HuH-7.5 (cell line): ENCODE results near the gene CALML6.

Experiments
- DNase-seq: peaks from one replicate; pipeline ENCODE4 v3.0.0; 2011; ENCODE audit warnings: low spot score

The CALML6 gene

DNA sequence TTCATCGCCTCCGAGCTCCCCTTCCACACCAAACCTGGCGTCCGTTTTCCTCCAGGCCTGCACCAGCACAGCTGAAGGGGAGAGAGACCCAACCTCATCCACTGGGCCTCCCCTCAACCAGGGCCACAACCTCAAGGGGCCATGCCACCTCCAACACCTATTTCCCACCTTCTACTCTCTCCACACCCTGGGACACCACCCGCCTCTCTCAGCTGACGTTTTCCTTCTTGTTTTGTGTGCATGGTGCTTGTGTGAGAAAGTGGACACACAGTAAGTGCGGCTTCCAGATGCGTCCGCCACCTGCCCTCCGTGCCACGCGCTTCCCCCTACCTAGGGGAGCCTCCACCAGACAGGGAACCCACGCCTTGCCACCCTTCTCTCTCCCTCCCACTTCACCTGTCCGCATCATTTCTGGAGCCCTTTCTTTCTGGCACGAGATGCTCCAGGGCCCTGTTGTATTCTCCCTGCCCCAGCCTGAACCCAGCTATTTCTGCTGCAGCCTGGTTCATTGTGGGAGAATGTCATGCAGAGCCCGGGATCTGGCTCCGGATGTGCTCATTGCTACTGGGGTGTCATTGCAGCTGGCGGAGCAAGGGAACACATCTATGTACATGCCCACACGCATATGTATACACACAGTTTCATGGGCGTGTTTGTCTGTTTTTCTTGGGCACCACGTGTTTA lies 22.8 kb upstream of the CALML6 start:
- DNase-seq: no peak

- no peak for DNase-seq
Measured at GRCh38 chr1:1892763-1893120, 22.3 kb upstream of the CALML6 start.

DNA sequence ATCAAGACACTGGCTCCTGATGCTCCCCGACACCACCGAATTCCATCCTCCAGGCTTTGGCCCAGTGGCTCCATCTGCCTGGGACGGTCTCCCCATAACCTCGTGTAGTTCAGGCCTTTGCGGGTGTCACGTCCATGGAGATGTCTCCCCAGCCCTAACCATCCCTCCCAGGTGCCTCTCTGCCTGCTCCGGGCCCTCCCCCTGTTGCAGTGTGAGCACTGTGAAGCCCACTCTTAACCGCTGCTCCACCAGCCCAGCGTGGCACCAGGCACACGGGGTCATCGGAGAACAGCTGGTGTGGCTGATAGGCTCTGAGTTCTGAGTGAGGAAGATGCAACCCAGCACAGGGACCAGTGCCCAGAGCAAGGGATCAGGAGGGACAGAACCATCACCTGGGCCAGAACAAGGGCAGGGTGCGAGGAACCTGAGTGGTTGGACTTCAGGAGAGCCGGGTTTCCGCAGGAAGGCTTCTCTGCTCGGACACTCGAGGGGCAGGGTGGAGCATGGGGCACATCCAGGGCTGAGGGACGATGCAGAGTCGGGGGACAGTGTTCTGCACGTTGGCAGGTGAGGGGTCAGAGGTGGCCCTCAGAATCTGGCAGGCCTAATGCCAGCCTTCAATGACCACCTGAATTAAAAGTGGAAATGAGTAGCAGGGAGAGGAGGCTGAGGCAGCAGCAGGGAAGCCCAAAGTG lies 21.6 kb upstream of the CALML6 start:
- DNase-seq: no peak

GRCh38 chr1:1893997-1894353 lies 21.1 kb upstream of the CALML6 start:
- DNase-seq: no peak

- DNase-seq: peak; percentile 42
Measured at GRCh38 chr1:1894354-1895059, 20.6 kb upstream of the CALML6 start.

- no peak for DNase-seq
Measured at GRCh38 chr1:1895060-1895418, 20.0 kb upstream of the CALML6 start.

DNA sequence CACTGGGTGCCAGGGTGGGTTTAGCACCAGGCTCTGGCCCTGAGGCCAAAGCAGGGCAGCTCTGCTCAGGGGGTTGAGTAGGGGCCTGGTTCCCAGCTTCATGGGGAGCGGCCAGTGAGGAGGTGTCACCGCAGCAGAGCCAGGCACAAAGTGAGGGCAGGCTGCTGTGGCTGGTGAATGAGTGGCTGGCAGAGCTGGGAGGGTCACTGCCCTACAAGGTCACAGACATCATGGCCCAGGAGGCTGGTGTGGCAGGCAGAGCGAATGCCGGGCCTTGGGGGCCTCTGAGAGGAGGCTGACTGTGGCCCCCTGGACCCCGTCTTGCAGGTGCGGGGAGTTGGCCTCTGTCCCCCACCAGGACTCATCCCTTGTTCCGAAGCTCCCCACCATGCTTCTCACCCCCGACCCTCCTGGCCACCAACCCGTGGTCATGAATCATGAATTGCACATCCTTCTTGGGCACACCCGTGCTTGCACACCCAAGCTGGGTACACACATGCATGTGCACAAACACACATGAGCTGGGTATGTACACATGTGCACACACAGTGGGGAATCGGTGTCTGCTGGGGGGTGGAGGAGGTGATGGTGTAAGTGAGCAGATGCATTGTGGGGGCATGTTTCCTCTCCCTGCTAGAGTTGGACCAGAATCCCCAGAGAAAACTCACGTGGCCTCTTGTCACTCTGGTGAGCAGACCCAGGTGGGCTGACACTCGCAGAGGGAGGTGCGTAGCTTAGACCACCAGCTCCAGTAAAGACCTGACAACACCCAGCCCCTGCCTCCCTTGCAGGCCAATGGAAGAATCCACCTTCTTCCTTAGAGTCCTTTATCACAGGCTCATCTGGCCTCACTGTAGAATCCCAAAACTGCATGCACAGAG lies 19.4 kb upstream of the CALML6 start:
- DNase-seq: no peak

- DNase-seq: no peak
Measured at GRCh38 chr1:1898246-1898933, 16.7 kb upstream of the CALML6 start.

GRCh38 chr1:1899266-1899966 lies 15.6 kb upstream of the CALML6 start:
- DNase-seq: peak; percentile 48

DNA sequence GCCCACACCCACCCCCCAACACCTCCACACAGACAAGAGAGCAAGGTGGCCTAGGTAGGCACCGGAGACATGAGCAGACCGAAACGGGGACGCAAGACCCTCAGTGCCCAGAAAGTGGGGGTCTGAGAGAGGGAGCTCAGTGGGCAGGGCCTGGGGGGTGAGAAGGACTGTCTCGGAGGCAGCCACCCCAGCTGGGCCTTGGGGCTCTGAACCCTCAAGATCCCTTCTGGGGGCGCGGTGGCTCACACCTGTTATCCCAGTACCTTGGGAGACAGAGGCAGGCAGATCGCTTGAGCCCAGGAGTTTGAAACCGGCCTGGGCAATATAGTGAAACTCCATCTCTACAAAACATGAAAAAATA lies 15.1 kb upstream of the CALML6 start:
- no peak for DNase-seq

DNA sequence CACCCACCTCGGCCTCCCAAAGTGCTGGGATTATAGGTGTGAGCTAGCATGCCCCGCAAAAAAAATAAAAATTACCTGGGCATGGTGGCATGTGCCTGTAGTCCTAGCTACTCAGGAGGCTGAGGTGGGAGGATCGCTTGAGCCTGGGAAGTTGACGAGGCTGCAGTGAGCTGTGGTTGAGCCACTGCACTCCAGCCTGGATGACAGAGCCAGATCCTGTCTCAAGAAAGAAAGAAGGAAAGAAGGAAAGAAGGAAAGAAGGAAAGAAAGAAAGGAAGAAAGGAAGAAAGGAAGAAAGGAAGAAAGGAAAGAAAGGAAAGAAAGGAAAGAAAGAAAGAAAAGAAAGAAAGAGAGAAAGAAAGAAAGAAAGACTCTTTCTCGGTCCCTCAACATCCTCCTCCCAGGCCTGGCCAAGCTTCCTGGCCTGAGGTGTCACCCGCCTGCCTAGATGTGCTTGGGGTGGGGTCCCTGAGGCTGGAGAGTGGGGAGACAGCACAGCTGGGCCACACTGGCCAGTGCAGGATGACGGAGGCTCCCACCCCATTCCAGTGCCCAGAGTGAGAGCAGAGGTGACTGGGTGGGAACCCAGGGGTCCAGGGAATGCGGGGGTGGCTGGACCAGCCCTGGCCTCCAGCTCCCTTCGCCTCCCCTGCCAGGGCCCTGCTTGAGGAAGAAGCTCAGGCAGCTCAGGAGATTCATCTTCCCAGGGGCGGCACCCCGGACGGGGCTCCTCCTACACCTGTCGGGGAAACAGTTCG lies 14.0 kb upstream of the CALML6 start:
- no peak for DNase-seq

- DNase-seq: no peak
Measured at GRCh38 chr1:1901641-1902294, 13.3 kb upstream of the CALML6 start.

DNA sequence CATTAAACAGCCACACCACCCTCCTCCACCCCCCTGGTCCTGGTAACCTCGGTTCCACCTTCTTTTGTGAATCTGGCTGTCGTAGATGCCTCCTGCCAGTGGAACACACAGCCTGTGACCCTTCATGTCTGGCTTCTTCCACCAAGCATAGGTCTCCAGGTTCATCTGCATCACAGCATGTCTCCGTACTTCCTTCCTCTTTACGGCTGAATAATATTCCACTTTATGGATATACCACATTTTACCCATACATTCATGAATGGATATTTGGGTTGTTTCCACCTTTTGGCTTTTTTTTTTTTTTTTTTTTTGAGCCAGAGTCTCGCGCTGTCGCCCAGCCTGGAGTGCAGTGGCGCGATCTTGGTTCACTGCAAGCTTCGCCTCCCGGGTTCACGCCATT lies 11.8 kb upstream of the CALML6 start:
- no peak for DNase-seq

- DNase-seq: peak; percentile 93
Measured at GRCh38 chr1:1906185-1907097, 8.6 kb upstream of the CALML6 start.

GRCh38 chr1:1907098-1907736 lies 7.8 kb upstream of the CALML6 start:
- no peak for DNase-seq

- DNase-seq: no peak
Measured at GRCh38 chr1:1908506-1908791, 6.6 kb upstream of the CALML6 start.

DNA sequence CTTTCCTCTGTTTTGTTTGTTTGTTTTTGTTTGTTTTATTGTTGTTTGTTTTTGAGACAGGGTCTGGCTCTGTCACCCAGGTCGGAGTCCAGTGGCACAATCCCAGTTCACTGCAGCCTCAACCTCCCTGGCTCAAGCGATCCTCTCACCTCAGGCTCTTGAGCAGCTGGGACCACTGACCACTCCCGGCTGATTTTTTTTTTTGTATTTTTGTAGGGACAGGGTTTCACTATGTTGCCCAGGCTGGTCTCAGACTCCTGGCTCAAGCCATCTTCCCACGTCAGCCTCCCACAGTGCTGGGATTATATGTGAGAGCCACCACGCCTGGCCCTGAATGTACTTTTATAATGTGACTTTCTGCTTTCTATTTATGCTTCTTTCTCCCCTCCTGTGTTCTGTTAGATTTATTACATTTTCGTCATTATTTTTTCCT lies 5.0 kb upstream of the CALML6 start:
- no peak for DNase-seq

DNA sequence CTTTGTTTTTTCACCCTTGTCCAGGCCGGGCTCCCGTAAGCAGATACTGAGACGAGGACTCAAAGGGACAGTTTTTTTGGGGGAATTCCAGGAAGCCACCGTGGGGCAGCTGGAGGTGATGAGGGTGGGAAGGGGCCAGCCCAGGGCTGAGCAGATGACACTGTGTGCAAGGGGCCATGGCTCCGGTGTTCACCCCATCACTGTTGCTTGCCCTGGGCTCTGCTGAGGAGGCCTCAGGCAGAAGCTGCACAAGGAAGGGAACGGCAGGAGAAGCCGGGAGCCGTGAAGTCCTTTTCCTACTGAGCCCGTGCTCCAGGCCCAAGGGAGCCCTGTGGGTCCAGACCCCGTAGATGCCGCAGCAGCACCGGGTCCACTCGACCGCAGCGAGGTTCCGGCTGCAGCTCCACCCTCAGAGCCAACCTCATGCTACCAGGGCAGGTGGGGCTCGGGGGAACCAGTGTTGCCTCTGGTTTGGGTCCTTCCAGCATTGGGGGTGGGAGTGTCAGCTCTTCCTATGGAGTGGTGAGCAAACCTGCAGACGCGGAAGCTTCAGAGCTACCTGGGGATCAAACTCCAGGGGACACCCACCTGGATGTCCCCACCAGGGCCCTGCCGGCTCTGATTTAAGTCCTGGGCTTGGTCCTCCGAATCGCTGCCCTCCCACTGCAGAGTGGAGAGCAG lies 4.3 kb upstream of the CALML6 start:
- DNase-seq: no peak
